Gastrocnemius medialis (tissue), 4 donors: ENCODE results near the gene PPIH. TPM values are rescaled to one million over a fixed set of nuclear protein-coding genes. Genes with fewer than 3 reads are reported as not detected.
"Not testable (repeated sequence)": the region's sequence is repeated elsewhere in the genome, so short reads cannot be mapped to it uniquely, and the experiment has no call there.

ENCODE experiments used
- ATAC-seq, 2 donors: fragments of 150-250 bp; one replicate each; pipeline ENCODE4 v1.9.1; 2016
- DNase-seq, 2 donors: peaks; one replicate each; pipeline ENCODE4 v3.0.0-alpha.2; 2019
- H3K27ac ChIP-seq, 4 donors: fragments of 200-600 bp; sonication (generic); 1 replicate in 1 of 4; 2 replicates in 3 of 4; pipeline ENCODE4 v1.5.1; 2016 to 2018; ENCODE audit warnings: mild to moderate bottlenecking in 2 of 4, moderate library complexity in 1 of 4
- H3K27me3 ChIP-seq, 3 donors: fragments of 200-600 bp; sonication (generic) in 2 of 3; 1 replicate in 1 of 3; 2 replicates in 2 of 3; pipeline versions ENCODE4 v1.5.1 to v1.6.0; 2016 to 2019; ENCODE audit warnings: mild to moderate bottlenecking in 1 of 3, moderate library complexity in 1 of 3
- H3K36me3 ChIP-seq, 2 donors: fragments of 200-600 bp; sonication (generic) in 1 of 2; one replicate each; pipeline ENCODE4 v1.5.1; 2017 to 2018
- H3K4me1 ChIP-seq, 2 donors: fragments of 200-600 bp; sonication (generic) in 1 of 2; one replicate each; pipeline ENCODE4 v1.5.1; 2016 to 2017; ENCODE audit warnings: mild to moderate bottlenecking in 2 of 2
- H3K4me3 ChIP-seq, 4 donors: fragments of 200-600 bp; sonication (generic) in 3 of 4; 1 replicate in 1 of 4; 2 replicates in 3 of 4; pipeline ENCODE4 v1.5.1; 2016 to 2019; ENCODE audit warnings: mild to moderate bottlenecking in 2 of 4
- H3K9me3 ChIP-seq, 3 donors: fragments of 200-600 bp; sonication (generic) in 2 of 3; 1 replicate in 1 of 3; 2 replicates in 2 of 3; pipeline ENCODE4 v1.5.1; 2016 to 2019
- CTCF ChIP-seq, 5 experiments: fragments of 450-650 bp in 3 of 5; fragments of 200-600 bp in 2 of 5; sonication (generic) in 2 of 5; IDR thresholded peaks in 4 of 5; conservative IDR thresholded peaks in 1 of 5; 1 replicate in 4 of 5; 2 replicates in 1 of 5; pipeline ENCODE4 v1.5.1; 2016 to 2019; ENCODE audit warnings: antibody characterized with exemption in 5 of 5, mild to moderate bottlenecking in 3 of 5, moderate library complexity in 3 of 5
- POLR2A ChIP-seq, 2 donors: fragments of 450-650 bp; IDR thresholded peaks; one replicate each; pipeline ENCODE4 v1.6.1; 2017; ENCODE audit warnings: antibody characterized with exemption in 2 of 2, mild to moderate bottlenecking in 2 of 2, moderate library complexity in 2 of 2
- in situ Hi-C, 4 donors: fragments of 200-750 bp; cut with MboI; loops; one replicate each; pipeline versions ENCODE4 v1.15.0 to v1.8.0; 2017; ENCODE audit warnings: low sequenced_read_pairs in 4 of 4
- intact Hi-C: fragments of 100-400 bp; cut with DNase I; formaldehyde crosslinking; loops from one replicate; pipeline ENCODE4 v1.15.1; 2023; ENCODE audit warnings: low total_unique reads
- total RNA-seq, 4 donors: library from RNA; depleted of rRNA; stranded (reverse); fragments of >200 nt; gene quantifications; one replicate each; pipeline versions ENCODE4 v1.1.0 to v1.2.3, GENCODE V29; 2016

Gene PPIH
- 10 to 100 TPM in 1 of 4 donors, 1 to 10 TPM in 3; 6.1 to 13.6 (median 7.1) TPM for total RNA-seq

GRCh38 chr1:42657981-42658876 is at the start of gene PPIH:
Gene PPIH (plus strand): TSS chr1:42658423. CDS start chr1:42658447, 24 bp downstream.
- peak; percentile 98 to 99 for ATAC-seq
- H3K27ac ChIP-seq, result peak within 1 kb of the TSS; percentile 82 to 92 (median 89)
- DNase-seq, result peak; percentile 86 to 91
- peaks cover 14 to 15% of the 10 kb centered on the region in 2 donors for H3K4me1 ChIP-seq
- H3K9me3 ChIP-seq, result no peaks in the 10 kb centered on the region
- H3K27me3 ChIP-seq, result no peaks in the 10 kb centered on the region
- in situ Hi-C loops, result loop anchor here in 1 of 4 donors (25.0 kb wide), 1 partner anchor 321 kb away; the partner anchor contains the start of gene FOXJ3
- TF ChIP-seq POLR2A (IDR thresholded peaks at IDR 0.05) (peak; percentile 50 to 58), CTCF (IDR thresholded peaks at IDR 0.05 in 4 of 5, conservative IDR thresholded peaks at IDR 0.05 in 1 of 5) (peak in 4 of 5 experiments; percentile 31 to 56 (median 47))
- H3K4me3 ChIP-seq, result peak within 1 kb of the TSS; percentile 80 to 94 (median 89)
- intact Hi-C loops, result loop anchor here (1.0 to 5.0 kb wide), 4 partner anchors 24 to 321 kb away; partner anchors contain the start of genes C1orf50, CCDC30, FOXJ3 and P3H1
- H3K36me3 ChIP-seq, result peaks cover 0 to 27% of the 10 kb centered on the region in 2 donors

- Histone ChIP-seq H3K9me3 (no peaks in the 10 kb centered on the region), H3K4me3 (no peak overlapping the region), H3K27me3 (no peaks in the 10 kb centered on the region), H3K4me1 (no peaks in the 10 kb centered on the region), H3K27ac (no peak overlapping the region), H3K36me3 (no peaks in the 10 kb centered on the region)
- in situ Hi-C loops, result no loop called here
- DNase-seq (no peak), ATAC-seq (no peak)
- TF ChIP-seq POLR2A (IDR thresholded peaks at IDR 0.05), result no peak
- no peak for TF ChIP-seq CTCF (IDR thresholded peaks at IDR 0.05 in 4 of 5, conservative IDR thresholded peaks at IDR 0.05 in 1 of 5)
- intact Hi-C loops, result no loop called here
Measured at GRCh38 chr1:42613803-42614131, 44.5 kb upstream of the PPIH start.

DNA sequence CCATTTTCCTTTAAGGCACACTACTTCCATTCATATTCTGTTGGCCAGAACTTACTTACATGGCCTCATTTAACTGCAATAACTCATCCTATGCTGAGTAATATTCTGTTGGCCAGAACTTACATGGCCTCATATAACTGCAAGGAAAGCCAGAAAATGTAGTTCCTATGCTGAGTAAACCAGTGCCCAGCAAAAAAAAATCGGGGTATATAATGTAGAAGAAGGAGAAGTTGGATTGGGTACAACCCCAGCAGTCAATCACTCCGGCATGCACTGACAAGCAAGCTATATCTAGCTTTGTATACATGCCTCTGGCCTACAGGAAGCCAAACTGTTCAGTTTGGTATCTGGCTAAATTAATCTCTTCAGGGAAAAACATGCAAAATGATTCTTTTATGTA is 39.4 kb upstream of the PPIH start:
- in situ Hi-C loops, result no loop called here
- no peaks in the 10 kb centered on the region for H3K27me3 ChIP-seq

GRCh38 chr1:42620307-42620706 is 37.9 kb upstream of the PPIH start:
- no peaks in the 10 kb centered on the region for H3K27me3 ChIP-seq
- DNase-seq (no peak), ATAC-seq (no peak)
- H3K27ac ChIP-seq, result no peak overlapping the region
- H3K4me3 ChIP-seq, result no peak overlapping the region
- no peaks in the 10 kb centered on the region for H3K36me3 ChIP-seq
- TF ChIP-seq POLR2A (IDR thresholded peaks at IDR 0.05), result no peak
- no peak for TF ChIP-seq CTCF (IDR thresholded peaks at IDR 0.05 in 4 of 5, conservative IDR thresholded peaks at IDR 0.05 in 1 of 5)
- intact Hi-C loops, result no loop called here
- H3K9me3 ChIP-seq, result no peaks in the 10 kb centered on the region
- in situ Hi-C loops, result no loop called here
- H3K4me1 ChIP-seq, result no peaks in the 10 kb centered on the region

More for the DNA sequence above, 39.4 kb upstream of the PPIH start:
- no peaks in the 10 kb centered on the region for H3K9me3 ChIP-seq
- ATAC-seq, result no peak
- H3K27ac ChIP-seq, result no peak overlapping the region
- intact Hi-C loops, result no loop called here
- H3K36me3 ChIP-seq, result no peaks in the 10 kb centered on the region
- H3K4me3 ChIP-seq, result no peak overlapping the region
- DNase-seq, result no peak
- no peaks in the 10 kb centered on the region for H3K4me1 ChIP-seq
- no peak for TF ChIP-seq POLR2A (IDR thresholded peaks at IDR 0.05)
- no peak for TF ChIP-seq CTCF (IDR thresholded peaks at IDR 0.05 in 4 of 5, conservative IDR thresholded peaks at IDR 0.05 in 1 of 5)

DNA sequence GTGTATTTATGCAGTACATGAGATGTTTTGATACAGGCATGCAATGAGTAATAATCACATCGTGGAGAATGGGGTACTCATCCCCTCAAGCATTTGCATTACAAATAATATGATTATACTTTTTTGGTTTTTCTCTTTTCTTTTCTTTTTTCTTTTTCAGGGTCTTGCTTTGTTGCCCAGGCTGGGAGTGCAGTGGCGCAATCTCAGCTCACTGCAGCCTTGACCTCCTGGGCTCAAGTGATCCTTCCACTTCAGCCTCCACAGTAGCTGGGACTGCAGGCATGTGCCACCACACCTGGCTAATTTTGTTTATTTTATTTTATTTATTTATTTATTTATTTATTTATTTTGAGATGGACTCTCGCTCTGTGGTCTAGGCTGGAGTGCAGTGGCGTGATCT is 37.0 kb upstream of the PPIH start:
- intact Hi-C loops, H3K27me3 ChIP-seq, DNase-seq, H3K4me1 ChIP-seq, H3K27ac ChIP-seq, H3K4me3 ChIP-seq, H3K36me3 ChIP-seq, H3K9me3 ChIP-seq, in situ Hi-C loops, ATAC-seq: not testable (repeated sequence)

DNA sequence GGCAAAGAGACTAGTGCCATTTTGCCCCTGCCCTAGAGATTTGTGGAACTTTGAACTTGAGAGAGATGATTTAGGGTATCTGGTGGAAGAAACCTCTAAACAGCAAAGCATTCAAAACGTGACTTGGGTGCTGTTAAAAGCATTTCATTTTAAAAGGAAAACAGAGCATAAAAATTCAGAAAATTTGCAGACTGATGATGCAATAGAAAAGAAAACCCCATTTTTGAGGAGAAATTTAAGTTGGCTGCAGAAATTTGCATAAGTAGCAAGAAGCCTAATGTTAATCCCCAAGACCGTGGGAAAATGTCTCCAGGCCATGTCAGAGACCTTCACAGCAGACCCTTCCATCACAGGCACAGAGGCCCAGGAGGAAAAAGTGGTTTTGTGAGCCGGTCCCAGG is 31.0 kb upstream of the PPIH start:
- H3K9me3 ChIP-seq, H3K27ac ChIP-seq, intact Hi-C loops, in situ Hi-C loops, ATAC-seq, H3K4me3 ChIP-seq, H3K27me3 ChIP-seq, H3K36me3 ChIP-seq, H3K4me1 ChIP-seq, DNase-seq: not testable (repeated sequence)
